ENCODE results near the gene TDRKH.

The TDRKH gene

DNA sequence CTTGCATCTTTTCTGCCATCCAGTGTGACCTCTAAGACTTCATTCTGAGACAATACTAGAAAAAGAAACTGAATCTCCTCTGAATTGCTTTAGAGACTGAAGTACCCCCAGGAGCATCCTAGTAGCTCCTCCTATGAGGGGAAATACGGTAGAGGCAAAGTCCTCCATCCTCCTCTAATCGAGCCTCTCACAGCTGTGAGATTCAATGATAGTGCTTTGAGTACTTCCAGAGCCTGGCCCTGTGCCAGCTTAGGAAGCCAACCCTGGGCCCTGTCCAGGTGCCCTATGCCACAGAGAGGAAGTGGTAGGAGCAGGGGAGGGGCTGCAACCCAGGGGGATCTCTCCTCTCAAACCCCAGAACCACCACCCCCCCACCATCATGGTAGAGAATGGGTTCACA, 30.6 kb upstream of the TDRKH start:
- FAIRE-seq (no peak), DNase-seq (ENCODE audit: insufficient read length) (no peak)
- no peak for TF ChIP-seq POLR2A (IDR thresholded peaks at IDR 0.05; ENCODE audit: low read depth, low read length)
- TF ChIP-seq POLR2AphosphoS5 (IDR thresholded peaks at IDR 0.05; ENCODE audit: low read depth, low read length) = no peak
- TF ChIP-seq TAF1 (IDR thresholded peaks at IDR 0.05; ENCODE audit: borderline replicate concordance, low read depth, low read length) = no peak

DNA sequence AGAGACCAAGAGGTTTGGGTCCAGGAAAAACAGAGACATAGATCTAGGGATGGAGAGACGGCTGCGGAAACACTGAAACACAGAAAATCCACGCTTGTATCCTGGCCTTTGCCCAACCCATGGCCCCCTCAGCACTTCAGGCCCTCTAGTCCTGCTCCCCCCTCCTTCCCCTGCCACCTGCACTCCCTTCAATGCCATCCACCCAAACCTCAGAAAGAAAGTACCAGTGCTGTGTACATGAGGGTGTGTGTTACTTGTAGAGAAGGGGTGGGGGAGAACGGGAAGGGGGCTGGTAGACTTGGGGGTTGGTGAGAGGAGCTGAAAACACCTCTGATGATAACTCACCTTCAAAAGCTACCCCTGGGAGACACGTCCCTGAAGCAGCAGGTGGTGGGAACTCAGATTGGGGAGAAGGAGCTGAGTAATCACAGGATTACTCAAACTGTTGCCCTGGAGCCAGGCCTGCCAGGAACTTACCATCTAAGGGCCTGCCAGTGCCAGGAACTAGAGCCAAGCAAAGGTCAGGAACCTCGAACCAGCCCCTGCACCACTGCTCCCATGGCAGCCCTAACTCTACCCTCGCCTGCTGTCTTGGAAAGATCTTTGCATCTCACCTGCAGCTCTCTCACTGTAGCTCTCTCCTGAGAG, 29.8 kb upstream of the TDRKH start:
- FAIRE-seq (no peak), DNase-seq (ENCODE audit: insufficient read length) (no peak)
- TF ChIP-seq POLR2AphosphoS5 (IDR thresholded peaks at IDR 0.05; ENCODE audit: low read depth, low read length) = no peak
- TF ChIP-seq TAF1 (IDR thresholded peaks at IDR 0.05; ENCODE audit: borderline replicate concordance, low read depth, low read length) = no peak
- no peak for TF ChIP-seq POLR2A (IDR thresholded peaks at IDR 0.05; ENCODE audit: low read depth, low read length)

DNA sequence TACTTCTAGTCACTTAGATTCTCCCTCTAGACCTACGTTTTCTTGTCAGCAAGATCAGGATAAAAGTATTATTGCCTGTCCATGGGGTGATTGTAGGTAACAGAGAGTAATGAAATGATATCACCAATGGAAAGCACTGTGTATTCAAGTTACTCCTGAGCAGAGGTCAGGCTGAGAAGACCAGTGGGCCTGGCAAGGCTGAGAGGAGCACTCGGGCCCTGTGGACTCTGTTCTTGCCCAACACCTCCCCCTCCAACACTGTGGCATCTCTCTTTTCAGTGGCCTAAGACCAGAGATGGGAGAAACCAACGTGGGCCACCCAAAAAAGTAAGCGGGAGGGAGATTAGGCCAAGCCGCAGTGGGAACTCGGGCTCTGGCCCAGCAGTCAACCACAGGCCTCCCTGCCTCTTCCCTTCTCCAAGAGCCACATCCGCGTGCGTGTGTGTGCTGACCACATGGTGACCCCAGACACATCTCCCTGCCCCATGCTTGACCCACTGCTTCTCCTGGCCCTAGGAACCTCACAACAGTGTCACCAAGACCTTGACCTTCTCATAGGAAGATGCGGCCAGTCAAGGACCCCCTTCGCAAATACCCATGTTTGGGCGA, 29.0 kb upstream of the TDRKH start:
- FAIRE-seq = no peak
- DNase-seq (ENCODE audit: insufficient read length) = no peak
- TF ChIP-seq TAF1 (IDR thresholded peaks at IDR 0.05; ENCODE audit: borderline replicate concordance, low read depth, low read length) = no peak
- TF ChIP-seq POLR2A (IDR thresholded peaks at IDR 0.05; ENCODE audit: low read depth, low read length) = no peak
- no peak for TF ChIP-seq POLR2AphosphoS5 (IDR thresholded peaks at IDR 0.05; ENCODE audit: low read depth, low read length)

DNA sequence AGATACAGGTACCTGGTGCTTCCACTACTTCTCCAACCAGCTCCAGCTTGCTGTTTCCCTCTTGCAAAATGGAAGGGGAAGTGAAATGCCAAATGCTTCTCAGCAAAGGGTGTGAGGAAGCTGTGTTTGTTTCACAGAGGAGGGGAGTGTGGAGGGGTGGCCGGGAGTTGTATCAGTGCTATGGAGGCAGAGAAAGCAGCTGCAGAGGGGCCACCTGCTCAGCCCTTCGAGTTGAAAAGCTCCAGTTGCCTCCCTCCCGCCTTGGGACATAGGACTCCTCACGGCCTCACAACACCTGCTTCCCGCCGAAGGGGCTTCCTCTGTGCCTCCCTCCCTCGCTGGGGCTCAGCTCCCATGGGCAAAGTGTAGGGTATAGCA, 27.0 kb upstream of the TDRKH start:
- TF ChIP-seq POLR2AphosphoS5 (IDR thresholded peaks at IDR 0.05; ENCODE audit: low read depth, low read length) = no peak
- TF ChIP-seq POLR2A (IDR thresholded peaks at IDR 0.05; ENCODE audit: low read depth, low read length) = no peak
- TF ChIP-seq TAF1 (IDR thresholded peaks at IDR 0.05; ENCODE audit: borderline replicate concordance, low read depth, low read length) = no peak
- no peak for FAIRE-seq

DNA sequence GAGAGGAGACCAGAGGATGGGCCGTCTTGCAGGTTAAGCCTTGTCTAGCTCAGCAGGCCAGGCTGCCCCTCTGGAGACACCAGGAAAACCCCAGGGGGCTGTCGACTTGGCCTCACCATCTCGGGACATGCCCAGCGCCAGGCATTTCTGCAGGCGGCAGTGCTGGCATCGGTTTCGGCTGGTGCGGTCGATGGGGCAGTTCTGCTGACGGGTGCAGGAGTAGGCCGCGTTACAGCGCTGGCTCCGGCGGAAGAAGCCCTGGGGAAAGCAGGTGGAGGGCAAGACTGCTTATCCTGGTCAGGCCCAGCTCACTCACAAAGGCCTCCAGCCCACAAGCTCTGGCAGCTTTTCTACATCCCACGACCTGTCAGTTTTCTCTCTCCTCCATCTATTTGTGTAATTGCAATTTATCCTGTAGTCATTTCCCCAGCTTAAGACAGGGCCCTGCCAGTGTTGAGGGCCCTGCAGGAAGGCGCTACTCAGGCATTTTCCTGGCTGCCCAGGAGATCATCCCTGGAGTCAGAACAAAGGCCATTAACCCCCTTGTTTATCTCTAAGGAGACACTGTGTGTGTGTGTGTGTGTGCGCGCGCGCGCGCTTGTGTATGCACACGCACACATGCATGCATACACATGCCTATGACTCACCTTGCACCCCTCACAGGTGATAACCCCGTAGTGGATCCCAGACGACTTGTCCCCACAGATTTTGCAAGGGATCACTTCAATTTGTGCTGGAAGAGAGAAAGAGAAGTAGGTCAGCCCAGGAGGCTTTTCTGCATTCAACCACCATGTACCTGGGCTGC, 26.4 kb upstream of the TDRKH start:
- DNase-seq (ENCODE audit: insufficient read length) (no peak), FAIRE-seq (no peak)
- no peak for TF ChIP-seq POLR2A (IDR thresholded peaks at IDR 0.05; ENCODE audit: low read depth, low read length)
- no peak for TF ChIP-seq POLR2AphosphoS5 (IDR thresholded peaks at IDR 0.05; ENCODE audit: low read depth, low read length)
- no peak for TF ChIP-seq TAF1 (IDR thresholded peaks at IDR 0.05; ENCODE audit: borderline replicate concordance, low read depth, low read length)

More for the DNA sequence above, 27.0 kb upstream of the TDRKH start:
- no peak for DNase-seq (ENCODE audit: insufficient read length)

DNA sequence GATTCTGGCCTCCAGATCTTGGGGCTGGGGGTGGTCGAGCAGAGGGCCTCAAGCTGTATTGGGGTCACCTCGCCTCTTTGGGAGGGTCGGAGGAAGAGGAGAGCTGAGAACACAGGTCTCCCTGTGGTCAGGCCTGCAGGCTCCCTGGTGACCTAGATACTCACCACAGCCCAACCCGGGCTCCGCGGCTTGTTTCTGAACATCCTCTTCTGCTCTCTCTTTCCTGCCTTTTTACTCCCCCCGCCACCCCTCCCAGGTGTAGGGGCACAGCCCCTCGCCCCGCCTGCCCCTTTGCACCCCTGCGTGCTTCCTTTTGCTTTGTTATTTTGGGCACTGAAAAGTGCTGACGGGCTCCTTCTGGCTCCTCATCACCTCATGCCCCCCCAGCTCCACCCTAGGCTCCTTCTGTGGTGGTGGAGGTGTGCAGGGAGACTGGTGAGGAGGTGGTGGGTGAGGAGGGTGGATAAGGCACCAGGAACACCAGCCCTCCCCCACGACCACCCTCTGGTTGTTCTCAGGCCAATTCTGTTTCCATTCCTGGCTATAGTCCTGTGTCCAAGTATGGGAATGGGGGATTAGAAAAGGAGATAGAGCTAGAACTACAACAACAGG, 25.5 kb upstream of the TDRKH start:
- FAIRE-seq (no peak), DNase-seq (ENCODE audit: insufficient read length) (no peak)
- no peak for TF ChIP-seq TAF1 (IDR thresholded peaks at IDR 0.05; ENCODE audit: borderline replicate concordance, low read depth, low read length)

DNA sequence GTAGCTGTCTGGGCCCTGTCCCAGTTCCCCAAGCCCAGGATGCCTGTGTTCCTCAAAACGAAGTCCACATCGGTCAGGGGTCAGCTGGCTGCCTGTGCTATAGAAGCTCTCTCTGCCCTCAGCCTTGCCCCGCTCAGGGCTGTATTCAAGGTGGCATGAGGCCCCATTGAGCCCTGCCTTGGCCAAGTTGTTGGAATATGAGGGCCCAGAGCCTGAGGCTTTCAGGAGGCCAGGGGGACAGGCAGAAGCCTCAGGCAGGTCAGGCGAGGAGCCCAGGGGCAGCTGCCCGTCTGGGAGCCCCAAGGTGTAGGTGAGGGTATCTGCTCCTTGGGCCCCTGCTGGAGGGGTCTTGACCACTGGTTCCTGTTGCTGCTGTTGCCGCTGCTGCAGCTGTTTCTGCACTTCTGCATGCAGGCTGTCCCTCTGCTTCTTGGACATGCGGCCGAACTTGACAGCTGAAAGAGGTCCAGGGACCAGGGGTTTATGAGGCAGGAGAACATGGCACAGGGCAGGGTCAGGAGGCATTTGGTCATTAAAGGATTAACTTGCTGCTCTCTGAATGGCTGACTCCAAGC, 24.8 kb upstream of the TDRKH start:
- FAIRE-seq (no peak), DNase-seq (ENCODE audit: insufficient read length) (no peak)
- TF ChIP-seq POLR2A (IDR thresholded peaks at IDR 0.05; ENCODE audit: low read depth, low read length) = no peak
- TF ChIP-seq TAF1 (IDR thresholded peaks at IDR 0.05; ENCODE audit: borderline replicate concordance, low read depth, low read length) = no peak
- no peak for TF ChIP-seq POLR2AphosphoS5 (IDR thresholded peaks at IDR 0.05; ENCODE audit: low read depth, low read length)

DNA sequence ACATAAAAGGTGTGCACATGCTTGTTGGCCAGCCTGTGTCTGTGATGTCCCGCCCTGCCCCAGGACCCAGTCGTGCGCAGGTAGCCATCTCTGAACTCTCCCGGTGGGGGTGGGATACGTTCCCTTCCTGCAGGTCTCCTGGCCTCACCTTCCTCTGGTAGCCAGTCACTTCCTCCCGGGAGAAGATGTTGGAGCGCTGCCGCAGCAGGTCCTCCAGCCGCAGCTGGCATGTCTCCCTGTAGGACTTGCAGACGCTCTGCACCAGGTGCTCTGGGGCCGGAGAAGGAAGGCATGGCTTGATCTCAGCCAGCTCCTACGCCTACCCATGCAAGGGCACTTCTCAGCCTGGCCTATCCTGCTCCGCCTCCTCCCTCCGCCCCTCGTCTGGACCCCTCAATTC, 24.1 kb upstream of the TDRKH start:
- FAIRE-seq = no peak
- DNase-seq (ENCODE audit: insufficient read length) = no peak
- TF ChIP-seq TAF1 (IDR thresholded peaks at IDR 0.05; ENCODE audit: borderline replicate concordance, low read depth, low read length) (no peak), POLR2A (IDR thresholded peaks at IDR 0.05; ENCODE audit: low read depth, low read length) (no peak)

DNA sequence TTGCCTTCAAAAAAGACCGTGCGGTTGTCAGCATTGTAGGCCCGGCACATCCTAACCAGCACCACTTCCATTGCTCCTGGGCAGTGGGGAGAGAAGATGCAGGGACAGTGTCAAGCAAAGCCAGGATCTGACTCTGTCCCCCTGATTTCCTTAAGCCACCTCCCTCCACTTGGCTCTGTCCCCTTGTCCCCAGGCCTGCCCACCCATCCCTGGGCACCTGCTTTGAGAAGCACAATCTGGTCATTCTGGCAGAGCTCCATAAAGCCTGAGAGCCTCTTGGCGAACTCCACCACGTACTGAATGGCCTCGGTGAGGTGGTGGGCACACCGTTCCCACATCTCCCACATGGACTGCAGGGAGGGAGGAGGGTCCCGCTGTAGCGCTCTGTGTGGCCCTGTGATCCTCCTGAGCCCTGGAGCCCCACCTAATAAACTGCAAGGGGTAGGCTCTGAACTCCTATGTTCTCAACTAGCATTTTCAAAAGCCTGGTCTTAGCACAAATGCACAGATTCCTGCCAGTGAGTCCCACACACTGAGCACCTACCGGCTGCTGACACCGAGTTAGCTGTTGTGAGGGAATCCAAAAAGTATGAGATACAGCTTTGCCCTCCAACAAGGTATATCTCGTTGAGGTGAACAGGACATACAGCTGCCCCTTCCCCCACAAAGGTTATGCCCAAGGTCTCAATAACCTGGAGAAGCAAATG, 23.1 kb upstream of the TDRKH start:
- no peak for TF ChIP-seq TAF1 (IDR thresholded peaks at IDR 0.05; ENCODE audit: borderline replicate concordance, low read depth, low read length)
- no peak for TF ChIP-seq POLR2A (IDR thresholded peaks at IDR 0.05; ENCODE audit: low read depth, low read length)
- TF ChIP-seq POLR2AphosphoS5 (IDR thresholded peaks at IDR 0.05; ENCODE audit: low read depth, low read length) = no peak
- DNase-seq (ENCODE audit: insufficient read length) (no peak), FAIRE-seq (no peak)

DNA sequence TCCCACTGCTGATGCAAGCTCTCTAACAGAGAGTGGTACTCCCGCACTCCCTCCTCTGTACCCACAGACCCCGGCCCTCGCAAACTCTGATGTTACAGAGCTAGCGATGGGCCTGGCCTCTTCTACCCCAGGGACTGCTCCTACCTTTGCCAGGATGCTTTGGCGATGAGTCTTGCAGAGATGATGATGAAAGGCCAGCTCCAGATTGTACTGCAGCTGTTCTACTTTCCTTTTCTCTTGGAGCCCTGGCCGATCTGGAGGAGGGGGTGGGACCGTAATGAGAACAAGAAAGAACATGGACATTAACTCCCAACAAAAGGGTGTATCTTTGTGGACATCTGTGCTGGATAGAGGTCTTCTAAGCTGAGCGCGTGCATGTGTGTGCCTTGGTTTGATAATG, 20.9 kb upstream of the TDRKH start:
- DNase-seq (ENCODE audit: insufficient read length) = no peak
- TF ChIP-seq TAF1 (IDR thresholded peaks at IDR 0.05; ENCODE audit: borderline replicate concordance, low read depth, low read length) (no peak), POLR2A (IDR thresholded peaks at IDR 0.05; ENCODE audit: low read depth, low read length) (no peak), POLR2AphosphoS5 (IDR thresholded peaks at IDR 0.05; ENCODE audit: low read depth, low read length) (no peak)
- FAIRE-seq = no peak

All from GM12892 (cell line).